Lower lobe of right lung (tissue), 2 donors: Measurements from ENCODE around the gene CHMP2B. TPM values are rescaled to one million over a fixed set of nuclear protein-coding genes. Genes with fewer than 3 reads are reported as not detected.

Experiments used
- ATAC-seq, 2 donors: fragments of 200-7000 bp; cut with Tn5 transposase; one replicate each; pipeline ENCODE4 v1.9.1; 2020 to 2022; ENCODE audit warnings: mild to moderate bottlenecking in 2 of 2, moderate library complexity in 2 of 2
- DNase-seq: peaks from one replicate; pipeline ENCODE4 v3.0.0-alpha.2; 2020
- H3K27ac ChIP-seq: fragments of 200-600 bp; one replicate; pipeline ENCODE4 v1.8.0; 2022
- H3K27me3 ChIP-seq: fragments of 200-600 bp; one replicate; pipeline ENCODE4 v1.8.0; 2022; ENCODE audit warnings: low read depth
- H3K36me3 ChIP-seq: fragments of 200-600 bp; one replicate; pipeline ENCODE4 v1.8.0; 2022; ENCODE audit warnings: mild to moderate bottlenecking
- H3K4me1 ChIP-seq: fragments of 200-600 bp; one replicate; pipeline ENCODE4 v1.8.0; 2022
- H3K4me3 ChIP-seq: fragments of 200-600 bp; one replicate; pipeline ENCODE4 v1.8.0; 2022; ENCODE audit warnings: mild to moderate bottlenecking
- H3K9me3 ChIP-seq: fragments of 200-600 bp; one replicate; pipeline ENCODE4 v1.8.0; 2022
- intact Hi-C: fragments of 100-400 bp; cut with DNase I; formaldehyde crosslinking; loops from one replicate; pipeline ENCODE4 v1.11.0; 2022
- long read RNA-seq: library from polyadenylated mRNA; unstranded; transcript quantifications from one replicate; pipeline ENCODE4 v2.0.0, GENCODE V29; 2021
- total RNA-seq: library from RNA; stranded (reverse); fragmentation: NEBNext Ultra II Directional; extraction: Animal tissue kit (Norgen Biotek cat#: 25700); gene quantifications from one replicate; pipeline ENCODE4 v1.2.1, GENCODE V29; 2021
- TF ChIP-seq, protein P1 (sequence below): fragments of 200-600 bp; IDR thresholded peaks from one replicate; pipeline ENCODE4 v1.8.0; 2022; ENCODE audit warnings: antibody characterized with exemption, mild to moderate bottlenecking
- donor health status: DM: no; HTN: yes; CAD: no; lungs with severe emphysema.

The CHMP2B gene, protein sequence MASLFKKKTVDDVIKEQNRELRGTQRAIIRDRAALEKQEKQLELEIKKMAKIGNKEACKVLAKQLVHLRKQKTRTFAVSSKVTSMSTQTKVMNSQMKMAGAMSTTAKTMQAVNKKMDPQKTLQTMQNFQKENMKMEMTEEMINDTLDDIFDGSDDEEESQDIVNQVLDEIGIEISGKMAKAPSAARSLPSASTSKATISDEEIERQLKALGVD
- 41.4 TPM for total RNA-seq
- long read RNA-seq, transcript CHMP2B-201 (6 exons, 2,557 nt): major isoform, 55 of 61 reads
- long read RNA-seq, partial matches to known transcripts: 1 of 61 reads
- long read RNA-seq, other reads (novel, unspliced or antisense): 4 of 61 reads

DNA sequence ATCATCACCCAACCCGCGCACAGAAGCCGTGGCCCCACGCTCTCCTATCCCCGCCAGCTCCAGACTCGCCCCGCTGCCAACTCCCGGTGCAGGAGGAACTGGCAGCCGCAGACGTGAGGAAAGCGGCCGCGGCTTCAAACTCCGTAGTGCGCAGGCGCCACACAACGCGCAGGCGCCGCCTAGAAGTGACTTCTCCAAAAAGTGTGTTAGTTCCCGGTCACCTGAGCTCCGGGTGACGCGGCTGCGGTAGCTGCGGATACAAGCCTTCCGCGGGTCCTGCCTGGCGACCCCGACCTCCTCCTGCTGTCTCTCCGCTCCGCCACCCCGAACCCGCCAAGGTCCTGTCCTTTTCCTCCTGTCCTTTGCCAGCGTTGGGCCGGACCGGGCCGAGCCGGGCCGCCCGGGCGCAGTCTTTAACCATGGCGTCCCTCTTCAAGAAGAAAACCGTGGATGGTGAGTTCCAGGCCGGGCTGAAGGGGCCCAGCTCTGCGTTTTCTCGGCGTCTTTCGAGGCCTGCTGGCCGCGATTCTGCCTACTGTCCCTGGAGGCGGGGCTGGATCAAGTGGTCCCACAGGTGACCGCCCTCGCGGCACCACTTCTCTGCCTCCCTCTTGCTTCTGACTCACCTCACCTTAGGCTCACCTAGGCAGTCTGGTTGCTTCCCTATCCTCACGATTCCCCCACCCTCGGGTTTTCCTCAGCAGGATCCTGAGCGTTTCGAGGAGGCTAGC, at the start of gene CHMP2B:
Gene CHMP2B (plus strand): TSS at position 206 of the 731 bp plus-strand sequence. CDS start 214 bp downstream, at position 420.
- TF ChIP-seq, protein P1, sequence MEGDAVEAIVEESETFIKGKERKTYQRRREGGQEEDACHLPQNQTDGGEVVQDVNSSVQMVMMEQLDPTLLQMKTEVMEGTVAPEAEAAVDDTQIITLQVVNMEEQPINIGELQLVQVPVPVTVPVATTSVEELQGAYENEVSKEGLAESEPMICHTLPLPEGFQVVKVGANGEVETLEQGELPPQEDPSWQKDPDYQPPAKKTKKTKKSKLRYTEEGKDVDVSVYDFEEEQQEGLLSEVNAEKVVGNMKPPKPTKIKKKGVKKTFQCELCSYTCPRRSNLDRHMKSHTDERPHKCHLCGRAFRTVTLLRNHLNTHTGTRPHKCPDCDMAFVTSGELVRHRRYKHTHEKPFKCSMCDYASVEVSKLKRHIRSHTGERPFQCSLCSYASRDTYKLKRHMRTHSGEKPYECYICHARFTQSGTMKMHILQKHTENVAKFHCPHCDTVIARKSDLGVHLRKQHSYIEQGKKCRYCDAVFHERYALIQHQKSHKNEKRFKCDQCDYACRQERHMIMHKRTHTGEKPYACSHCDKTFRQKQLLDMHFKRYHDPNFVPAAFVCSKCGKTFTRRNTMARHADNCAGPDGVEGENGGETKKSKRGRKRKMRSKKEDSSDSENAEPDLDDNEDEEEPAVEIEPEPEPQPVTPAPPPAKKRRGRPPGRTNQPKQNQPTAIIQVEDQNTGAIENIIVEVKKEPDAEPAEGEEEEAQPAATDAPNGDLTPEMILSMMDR: no peak
- H3K4me1 ChIP-seq: peaks cover 38% of the 10 kb centered on the region
- H3K36me3 ChIP-seq: peaks cover 4% of the 10 kb centered on the region
- H3K4me3 ChIP-seq: peak within 1 kb of the TSS; percentile 95
- H3K27ac ChIP-seq: peak within 1 kb of the TSS; percentile 95
- intact Hi-C loops: no loop called here
- peak; percentile 96 for DNase-seq
- H3K27me3 ChIP-seq: no peaks in the 10 kb centered on the region
- ATAC-seq: peak; percentile 97 to 98
- H3K9me3 ChIP-seq: no peaks in the 10 kb centered on the region

DNA sequence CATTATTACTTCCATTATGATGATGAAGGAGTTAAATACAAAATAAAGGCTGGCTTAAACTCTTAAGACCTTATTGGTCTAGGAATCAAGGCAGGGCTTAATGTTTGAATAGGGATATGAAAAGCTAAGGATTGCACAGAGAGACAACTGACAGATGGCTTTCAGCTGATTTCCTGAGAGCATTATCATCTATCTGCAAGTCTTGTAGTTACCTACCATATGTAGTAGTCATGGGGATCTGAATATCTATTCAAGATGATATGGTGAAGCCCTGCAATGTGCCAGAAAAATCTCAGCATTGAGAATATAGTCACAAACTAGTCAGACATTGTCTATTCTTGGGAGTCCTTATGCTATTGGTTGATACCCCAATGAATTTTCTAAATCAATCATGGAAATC, 47.5 kb upstream of the CHMP2B start:
- no peak for ATAC-seq
- Histone ChIP-seq H3K27ac (no peak overlapping the region), H3K36me3 (no peaks in the 10 kb centered on the region), H3K4me1 (no peaks in the 10 kb centered on the region), H3K9me3 (no peaks in the 10 kb centered on the region), H3K27me3 (no peaks in the 10 kb centered on the region), H3K4me3 (no peak overlapping the region)
- no peak for DNase-seq
- intact Hi-C loops: no loop called here
- TF ChIP-seq, protein P1: no peak

DNA sequence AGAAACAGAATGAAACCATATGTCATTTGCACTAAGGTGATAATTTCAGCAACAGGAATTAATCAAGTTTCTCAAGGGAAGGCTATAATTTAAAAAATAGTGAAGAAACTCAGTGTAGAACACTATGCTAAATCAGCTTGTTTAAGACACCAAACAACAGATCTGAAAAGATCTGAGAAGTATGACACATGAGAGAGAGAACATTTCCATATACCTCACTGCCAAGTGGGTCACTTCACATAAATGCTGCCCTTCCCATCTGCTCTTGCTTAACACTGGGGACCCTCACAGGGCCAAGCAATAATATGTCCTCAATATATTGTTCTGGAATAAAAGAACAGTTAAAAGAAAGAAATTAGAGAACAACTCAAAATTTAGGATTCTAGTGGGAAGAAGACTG, 45.6 kb upstream of the CHMP2B start:
- H3K4me1 ChIP-seq: no peaks in the 10 kb centered on the region
- DNase-seq (no peak), ATAC-seq (no peak)
- H3K27ac ChIP-seq: no peak overlapping the region
- H3K27me3 ChIP-seq: no peaks in the 10 kb centered on the region
- no peaks in the 10 kb centered on the region for H3K9me3 ChIP-seq
- no peaks in the 10 kb centered on the region for H3K36me3 ChIP-seq
- intact Hi-C loops: no loop called here
- TF ChIP-seq, protein P1: no peak
- no peak overlapping the region for H3K4me3 ChIP-seq

DNA sequence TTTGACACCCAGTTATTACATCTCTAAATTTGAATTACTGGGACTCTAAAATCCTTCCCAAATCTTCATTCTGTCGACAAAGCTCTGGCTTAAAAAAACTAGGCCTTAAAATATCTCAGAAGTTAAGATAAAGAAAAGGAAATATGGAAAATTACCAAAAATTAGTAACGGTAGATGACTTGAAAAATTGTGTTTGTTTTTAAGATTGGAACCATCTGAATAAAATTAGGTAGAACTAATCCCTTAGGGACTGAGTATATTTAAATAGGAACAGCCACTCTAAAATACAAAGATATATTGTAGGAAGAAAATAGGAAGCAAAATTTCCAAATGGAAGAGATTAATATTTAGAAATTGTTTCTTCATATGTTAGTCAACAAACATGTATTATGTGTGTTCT, 45.1 kb upstream of the CHMP2B start:
- no peaks in the 10 kb centered on the region for H3K4me1 ChIP-seq
- no peaks in the 10 kb centered on the region for H3K27me3 ChIP-seq
- no peak for DNase-seq
- H3K4me3 ChIP-seq: no peak overlapping the region
- TF ChIP-seq, protein P1: no peak
- intact Hi-C loops: no loop called here
- no peaks in the 10 kb centered on the region for H3K36me3 ChIP-seq
- ATAC-seq: no peak
- H3K27ac ChIP-seq: no peak overlapping the region
- no peaks in the 10 kb centered on the region for H3K9me3 ChIP-seq

DNA sequence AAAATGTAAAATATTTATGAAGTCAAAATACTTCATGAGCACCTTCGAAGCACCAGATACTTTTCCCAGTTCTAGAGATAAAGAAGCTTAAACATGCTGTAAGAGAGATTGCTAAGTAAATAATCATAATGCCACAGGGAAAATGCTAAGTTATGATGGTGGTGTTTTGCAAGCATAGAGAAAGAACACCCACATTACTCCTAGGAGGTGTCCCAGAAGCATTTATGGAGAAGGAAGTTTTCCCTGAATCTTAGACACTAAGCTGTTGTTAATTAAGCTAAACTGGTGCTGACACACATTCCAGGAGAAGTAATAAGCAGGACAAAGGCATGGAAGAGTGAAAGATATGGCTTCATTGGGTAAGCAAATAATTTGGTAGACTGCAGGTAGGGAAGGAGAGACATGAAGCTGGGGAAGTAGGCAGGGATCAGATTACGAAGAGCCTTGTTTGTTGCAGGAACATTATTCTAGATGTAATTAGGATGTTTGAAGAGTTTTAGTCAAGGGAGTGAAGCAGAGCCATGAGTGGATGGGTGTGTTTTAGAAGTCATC, 40.4 kb upstream of the CHMP2B start:
- no peak for ATAC-seq
- no peak for DNase-seq
- TF ChIP-seq, protein P1: no peak
- no peak overlapping the region for H3K27ac ChIP-seq
- H3K9me3 ChIP-seq: no peaks in the 10 kb centered on the region
- no peak overlapping the region for H3K4me3 ChIP-seq
- no peaks in the 10 kb centered on the region for H3K36me3 ChIP-seq
- no peaks in the 10 kb centered on the region for H3K27me3 ChIP-seq
- intact Hi-C loops: no loop called here
- no peaks in the 10 kb centered on the region for H3K4me1 ChIP-seq
